PC-3 (cell line): ENCODE measurements around the gene SDS.

Experiments used
- CTCF ChIP-seq: fragments of 300-600 bp; sonication (generic); conservative IDR thresholded peaks from 2 replicates; pipeline ENCODE4 v1.5.1; 2017; ENCODE audit warnings: antibody characterized with exemption, low read depth, mild to moderate bottlenecking, low read length
- EZH2 ChIP-seq: fragments of 300-600 bp; sonication (generic); IDR thresholded peaks from one replicate; pipeline ENCODE4 v1.6.1; 2017; ENCODE audit warnings: antibody characterized with exemption, mild to moderate bottlenecking, low read length; ENCODE audit not compliant: unreplicated experiment

GRCh38 chr12:113422030-113422885 is 18.6 kb upstream of the SDS start, which contains the start of gene SDSL:
- TF ChIP-seq CTCF: no peak
- no peak for TF ChIP-seq EZH2
